K562 (cell line): ENCODE results near the gene CERS4. TPM values are rescaled to one million over a fixed set of nuclear protein-coding genes. Genes with fewer than 3 reads are reported as not detected.

Source experiments
- ARHGAP35 ChIP-seq: fragments of 450-650 bp; IDR thresholded peaks from 2 replicates; pipeline ENCODE4 v1.6.1; 2018; ENCODE audit not compliant: partially characterized antibody
- CBX5 ChIP-seq: IDR thresholded peaks from 2 replicates; pipeline ENCODE4 v1.6.1; 2014; ENCODE audit warnings: low read depth, borderline replicate concordance
- CC2D1A ChIP-seq: fragments of 450-650 bp; IDR thresholded peaks from 2 replicates; pipeline ENCODE4 v1.6.1; 2017; ENCODE audit warnings: mild to moderate bottlenecking
- ETS2 ChIP-seq: IDR thresholded peaks from 2 replicates; pipeline ENCODE4 v1.6.1; 2016; ENCODE audit warnings: borderline replicate concordance, missing genetic modification characterization, mild to moderate bottlenecking, moderate library complexity, missing compliant biosample characterization; ENCODE audit not compliant: poor library complexity, severe bottlenecking
- GTF2E2 ChIP-seq: fragments of 200-800 bp; sonication (Bioruptor generic); IDR thresholded peaks from 2 replicates; pipeline ENCODE4 v1.6.1; 2016; ENCODE audit warnings: missing genetic modification characterization, missing compliant biosample characterization
- HNRNPL ChIP-seq: fragments of 200-400 bp; formaldehyde crosslinking; IDR thresholded peaks from 2 replicates; pipeline ENCODE4 v1.6.1; 2017; ENCODE audit warnings: low read depth, mild to moderate bottlenecking, low read length
- MIER1 ChIP-seq: fragments of 450-650 bp; IDR thresholded peaks from 2 replicates; pipeline ENCODE4 v1.6.1; 2016; ENCODE audit warnings: antibody characterized with exemption, mild to moderate bottlenecking, low read depth
- MYNN ChIP-seq, 2 experiments: sonication (generic); formaldehyde crosslinking in 1 of 2; IDR thresholded peaks; 2 replicates each; pipeline versions ENCODE4 v1.5.0 to v1.6.1; 2016 to 2020; ENCODE audit warnings: antibody characterized with exemption in 1 of 2, missing genetic modification reagents in 1 of 2
- TARDBP ChIP-seq: fragments of 450-650 bp; IDR thresholded peaks from 2 replicates; pipeline ENCODE4 v1.6.1; 2016
- TCF3 ChIP-seq: sonication (generic); formaldehyde crosslinking; IDR thresholded peaks from 2 replicates; pipeline ENCODE4 v1.4.0; 2020; ENCODE audit warnings: mild to moderate bottlenecking, missing genetic modification reagents
- XRCC3 ChIP-seq: fragments of 450-650 bp; IDR thresholded peaks from 2 replicates; pipeline ENCODE4 v1.6.1; 2017; ENCODE audit warnings: mild to moderate bottlenecking, moderate library complexity
- YY1 ChIP-seq, 3 experiments: IDR thresholded peaks; 2 replicates each; pipeline ENCODE4 v1.6.1; 2011; ENCODE audit warnings: low read length in 2 of 3, mild to moderate bottlenecking in 2 of 3, moderate library complexity in 2 of 3, borderline replicate concordance in 1 of 3, control low read depth in 1 of 3, low read depth in 1 of 3; ENCODE audit not compliant: insufficient read depth in 3 of 3, insufficient replicate concordance in 2 of 3, control insufficient read depth in 1 of 3, insufficient read length in 1 of 3; ENCODE audit errors: extremely low read depth in 1 of 3
- ZBTB43 ChIP-seq: sonication (generic); formaldehyde crosslinking; IDR thresholded peaks from 2 replicates; pipeline ENCODE4 v1.8.0; 2023; ENCODE audit warnings: mild to moderate bottlenecking, missing genetic modification reagents
- ZNF217 ChIP-seq: sonication (generic); formaldehyde crosslinking; IDR thresholded peaks from 2 replicates; pipeline ENCODE4 v1.8.0; 2022; ENCODE audit warnings: mild to moderate bottlenecking, missing genetic modification reagents
- polyA plus RNA-seq, 8 experiments: library from polyadenylated mRNA; depleted of rRNA in 4 of 8; stranded (reverse) in 5 of 8; unstranded in 3 of 8; fragments of >200 nt; fragmentation: Nextera tagmentation in 2 of 8; fragmentation: Illumina TruSeq in 1 of 8; extraction: Ambion mirVana in 2 of 8; extraction: Trizol in 1 of 8; gene quantifications; 2 replicates each; pipeline versions ENCODE4 v1.2.1 to v1.2.3, GENCODE V29; 2011 to 2014; ENCODE audit warnings: inconsistent platforms in 1 of 8, missing spikeins in 1 of 8
- total RNA-seq, 7 experiments: library from RNA; depleted of rRNA in 6 of 7; stranded (reverse); fragments of >200 nt in 6 of 7; fragmentation: Illumina TruSeq in 2 of 7; extraction: Trizol in 2 of 7; gene quantifications; 2 replicates each; pipeline versions ENCODE4 v1.2.1 to v1.2.3, GENCODE V29; 2011 to 2021; ENCODE audit warnings: low replicate concordance in 1 of 7
- TF ChIP-seq, protein P1 (sequence below): IDR thresholded peaks from 2 replicates; pipeline ENCODE4 v1.6.1; 2011; ENCODE audit warnings: borderline replicate concordance, low read depth, mild to moderate bottlenecking, moderate library complexity, low read length; ENCODE audit not compliant: insufficient read depth, poor library complexity, severe bottlenecking
- TF ChIP-seq, protein P2 (sequence below): fragments of 200-800 bp; sonication (Bioruptor generic); IDR thresholded peaks from 2 replicates; pipeline ENCODE4 v1.6.1; 2017; ENCODE audit warnings: missing genetic modification characterization, missing compliant biosample characterization
- TF ChIP-seq, protein P3 (sequence below), 3 experiments: fragments of 200-800 bp in 1 of 3; sonication (Bioruptor generic) in 1 of 3; sonication (generic) in 1 of 3; formaldehyde crosslinking in 1 of 3; IDR thresholded peaks; 2 replicates each; pipeline versions ENCODE4 v1.6.1 to v1.8.0; 2016 to 2022; ENCODE audit warnings: mild to moderate bottlenecking in 2 of 3, missing compliant biosample characterization in 2 of 3, missing genetic modification characterization in 2 of 3, missing genetic modification reagents in 1 of 3
- TF ChIP-seq, protein P4 (sequence below): sonication (generic); formaldehyde crosslinking; IDR thresholded peaks from 2 replicates; pipeline ENCODE4 v1.8.0; 2022; ENCODE audit warnings: missing genetic modification reagents, mild to moderate bottlenecking, borderline replicate concordance

Gene CERS4
- total and polyA plus RNA-seq, 9 of the 15 experiments (the other 6 are each of a cell fraction or from before 2014, with no cell fraction given) = 0.14 to 4.4 (median 2.9) TPM; not detected in 1

GRCh38 chr19:8307400-8307964 lies 98.3 kb downstream of the CERS4 start (continued):
- TF ChIP-seq ARHGAP35 (no peak), MYNN (IDR thresholded peaks at IDR 0.05) (no peak), MYNN (CRISPR knock-in tag; IDR thresholded peaks at IDR 0.05) (no peak), CC2D1A (no peak), TCF3 (CRISPR knock-in tag) (no peak), YY1 (IDR thresholded peaks at IDR 0.05; ENCODE audit: borderline replicate concordance in 1 of 3, control insufficient read depth in 1 of 3, extremely low read depth in 1 of 3, insufficient read depth in 3 of 3, insufficient read length in 1 of 3, insufficient replicate concordance in 2 of 3, low read depth in 1 of 3, low read length in 2 of 3) (peak in 1 of 3 experiments; percentile 24), TARDBP (no peak), ZNF217 (CRISPR knock-in tag) (no peak), ETS2 (tag) (no peak), GTF2E2 (tag) (no peak), CBX5 (no peak), ZBTB43 (no peak; the same call in 1 of the 2 replicates), HNRNPL (no peak), MIER1 (no peak), XRCC3 (no peak)
- TF ChIP-seq, protein P1, sequence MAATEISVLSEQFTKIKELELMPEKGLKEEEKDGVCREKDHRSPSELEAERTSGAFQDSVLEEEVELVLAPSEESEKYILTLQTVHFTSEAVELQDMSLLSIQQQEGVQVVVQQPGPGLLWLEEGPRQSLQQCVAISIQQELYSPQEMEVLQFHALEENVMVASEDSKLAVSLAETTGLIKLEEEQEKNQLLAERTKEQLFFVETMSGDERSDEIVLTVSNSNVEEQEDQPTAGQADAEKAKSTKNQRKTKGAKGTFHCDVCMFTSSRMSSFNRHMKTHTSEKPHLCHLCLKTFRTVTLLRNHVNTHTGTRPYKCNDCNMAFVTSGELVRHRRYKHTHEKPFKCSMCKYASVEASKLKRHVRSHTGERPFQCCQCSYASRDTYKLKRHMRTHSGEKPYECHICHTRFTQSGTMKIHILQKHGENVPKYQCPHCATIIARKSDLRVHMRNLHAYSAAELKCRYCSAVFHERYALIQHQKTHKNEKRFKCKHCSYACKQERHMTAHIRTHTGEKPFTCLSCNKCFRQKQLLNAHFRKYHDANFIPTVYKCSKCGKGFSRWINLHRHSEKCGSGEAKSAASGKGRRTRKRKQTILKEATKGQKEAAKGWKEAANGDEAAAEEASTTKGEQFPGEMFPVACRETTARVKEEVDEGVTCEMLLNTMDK = no peak
- TF ChIP-seq, protein P2, sequence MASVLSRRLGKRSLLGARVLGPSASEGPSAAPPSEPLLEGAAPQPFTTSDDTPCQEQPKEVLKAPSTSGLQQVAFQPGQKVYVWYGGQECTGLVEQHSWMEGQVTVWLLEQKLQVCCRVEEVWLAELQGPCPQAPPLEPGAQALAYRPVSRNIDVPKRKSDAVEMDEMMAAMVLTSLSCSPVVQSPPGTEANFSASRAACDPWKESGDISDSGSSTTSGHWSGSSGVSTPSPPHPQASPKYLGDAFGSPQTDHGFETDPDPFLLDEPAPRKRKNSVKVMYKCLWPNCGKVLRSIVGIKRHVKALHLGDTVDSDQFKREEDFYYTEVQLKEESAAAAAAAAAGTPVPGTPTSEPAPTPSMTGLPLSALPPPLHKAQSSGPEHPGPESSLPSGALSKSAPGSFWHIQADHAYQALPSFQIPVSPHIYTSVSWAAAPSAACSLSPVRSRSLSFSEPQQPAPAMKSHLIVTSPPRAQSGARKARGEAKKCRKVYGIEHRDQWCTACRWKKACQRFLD (CRISPR knock-in tag) = no peak
- TF ChIP-seq, protein P3, sequence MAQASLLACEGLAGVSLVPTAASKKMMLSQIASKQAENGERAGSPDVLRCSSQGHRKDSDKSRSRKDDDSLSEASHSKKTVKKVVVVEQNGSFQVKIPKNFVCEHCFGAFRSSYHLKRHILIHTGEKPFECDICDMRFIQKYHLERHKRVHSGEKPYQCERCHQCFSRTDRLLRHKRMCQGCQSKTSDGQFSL (CRISPR knock-in tag; IDR thresholded peaks at IDR 0.05) = peak; percentile 68; the same call in 1 of the 2 replicates
- TF ChIP-seq, protein P3 (tag; IDR thresholded peaks at IDR 0.05) = no peak
- TF ChIP-seq, protein P4, sequence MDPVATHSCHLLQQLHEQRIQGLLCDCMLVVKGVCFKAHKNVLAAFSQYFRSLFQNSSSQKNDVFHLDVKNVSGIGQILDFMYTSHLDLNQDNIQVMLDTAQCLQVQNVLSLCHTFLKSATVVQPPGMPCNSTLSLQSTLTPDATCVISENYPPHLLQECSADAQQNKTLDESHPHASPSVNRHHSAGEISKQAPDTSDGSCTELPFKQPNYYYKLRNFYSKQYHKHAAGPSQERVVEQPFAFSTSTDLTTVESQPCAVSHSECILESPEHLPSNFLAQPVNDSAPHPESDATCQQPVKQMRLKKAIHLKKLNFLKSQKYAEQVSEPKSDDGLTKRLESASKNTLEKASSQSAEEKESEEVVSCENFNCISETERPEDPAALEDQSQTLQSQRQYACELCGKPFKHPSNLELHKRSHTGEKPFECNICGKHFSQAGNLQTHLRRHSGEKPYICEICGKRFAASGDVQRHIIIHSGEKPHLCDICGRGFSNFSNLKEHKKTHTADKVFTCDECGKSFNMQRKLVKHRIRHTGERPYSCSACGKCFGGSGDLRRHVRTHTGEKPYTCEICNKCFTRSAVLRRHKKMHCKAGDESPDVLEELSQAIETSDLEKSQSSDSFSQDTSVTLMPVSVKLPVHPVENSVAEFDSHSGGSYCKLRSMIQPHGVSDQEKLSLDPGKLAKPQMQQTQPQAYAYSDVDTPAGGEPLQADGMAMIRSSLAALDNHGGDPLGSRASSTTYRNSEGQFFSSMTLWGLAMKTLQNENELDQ (CRISPR knock-in tag) = 0 out of 2 replicates have a peak, but pooled peaks have one; percentile 63
